HepG2 (cell line): ENCODE data around the gene SPAG7. TPM values are rescaled to one million over a fixed set of nuclear protein-coding genes. Genes with fewer than 3 reads are reported as not detected.

Source experiments
- CCDC6 ChIP-seq: sonication (generic); formaldehyde crosslinking; IDR thresholded peaks from 2 replicates; pipeline ENCODE4 v1.8.1; 2022; ENCODE audit warnings: mild to moderate bottlenecking, missing genetic modification reagents, moderate library complexity
- DR1 ChIP-seq: sonication (generic); formaldehyde crosslinking; IDR thresholded peaks from 2 replicates; pipeline ENCODE4 v1.8.0; 2021; ENCODE audit warnings: mild to moderate bottlenecking, missing genetic modification reagents, inconsistent platforms
- DRAP1 ChIP-seq: IDR thresholded peaks from 2 replicates; pipeline ENCODE4 v1.6.1; 2016; ENCODE audit warnings: missing genetic modification reagents, missing compliant biosample characterization
- E2F2 ChIP-seq: sonication (generic); formaldehyde crosslinking; IDR thresholded peaks from 2 replicates; pipeline ENCODE4 v1.4.0; 2020; ENCODE audit warnings: missing genetic modification reagents, borderline replicate concordance
- FOXO4 ChIP-seq: sonication (generic); formaldehyde crosslinking; conservative IDR thresholded peaks from 2 replicates; pipeline ENCODE4 v1.8.1; 2023; ENCODE audit warnings: missing genetic modification reagents
- KLF11 ChIP-seq: IDR thresholded peaks from 2 replicates; pipeline ENCODE4 v1.6.1; 2016; ENCODE audit warnings: missing compliant biosample characterization
- NKX3-1 ChIP-seq: sonication (generic); formaldehyde crosslinking; IDR thresholded peaks from 2 replicates; pipeline ENCODE4 v1.5.0; 2020; ENCODE audit warnings: missing genetic modification reagents
- POLR2AphosphoS5 ChIP-seq: IDR thresholded peaks from 2 replicates; pipeline ENCODE4 v1.6.1; 2012; ENCODE audit warnings: low read depth, low read length
- ZFYVE20 ChIP-seq: sonication (generic); formaldehyde crosslinking; IDR thresholded peaks from 2 replicates; pipeline ENCODE4 v1.8.0; 2023; ENCODE audit warnings: low read depth, mild to moderate bottlenecking, moderate library complexity, missing genetic modification reagents, borderline replicate concordance
- ZMAT3 ChIP-seq: sonication (generic); formaldehyde crosslinking; conservative IDR thresholded peaks from 2 replicates; pipeline ENCODE4 v1.7.0; 2021; ENCODE audit warnings: missing genetic modification reagents
- ZNF251 ChIP-seq: sonication (generic); formaldehyde crosslinking; IDR thresholded peaks from 2 replicates; pipeline ENCODE4 v1.9.0; 2021; ENCODE audit warnings: mild to moderate bottlenecking, missing genetic modification reagents
- ZNF557 ChIP-seq: sonication (generic); formaldehyde crosslinking; IDR thresholded peaks from 2 replicates; pipeline ENCODE4 v1.4.0; 2020; ENCODE audit warnings: missing genetic modification reagents
- ZNF577 ChIP-seq: sonication (generic); formaldehyde crosslinking; IDR thresholded peaks from 2 replicates; pipeline ENCODE4 v1.4.0; 2020; ENCODE audit warnings: mild to moderate bottlenecking, low read depth, missing genetic modification reagents, borderline replicate concordance
- polyA plus RNA-seq, 8 experiments: library from polyadenylated mRNA; depleted of rRNA in 3 of 8; stranded (reverse) in 7 of 8; unstranded in 1 of 8; fragments of >200 nt; fragmentation: Illumina TruSeq in 4 of 8; extraction: Trizol in 4 of 8; gene quantifications; 2 replicates each; pipeline versions ENCODE4 v1.2.1 to v1.2.3, GENCODE V29; 2011 to 2016; ENCODE audit warnings: low read depth in 4 of 8, missing spikeins in 1 of 8, mixed read lengths in 1 of 8; ENCODE audit not compliant: insufficient read depth in 1 of 8
- total RNA-seq, 5 experiments: library from RNA; depleted of rRNA; stranded (reverse); fragments of >200 nt; fragmentation: Illumina TruSeq; extraction: Trizol; gene quantifications; 2 replicates each; pipeline ENCODE4 v1.2.3, GENCODE V29; 2016; ENCODE audit warnings: low read depth in 1 of 5
- TF ChIP-seq, protein P1 (sequence below): sonication (generic); formaldehyde crosslinking; IDR thresholded peaks from 2 replicates; pipeline ENCODE4 v1.4.0; 2020; ENCODE audit warnings: missing genetic modification reagents
- TF ChIP-seq, protein P2 (sequence below): sonication (generic); formaldehyde crosslinking; IDR thresholded peaks from 2 replicates; pipeline ENCODE4 v1.8.0; 2022; ENCODE audit warnings: missing genetic modification reagents, mild to moderate bottlenecking, inconsistent platforms, borderline replicate concordance
- TF ChIP-seq, protein P3 (sequence below): sonication (generic); formaldehyde crosslinking; IDR thresholded peaks from 2 replicates; pipeline ENCODE4 v1.4.0; 2020; ENCODE audit warnings: mild to moderate bottlenecking, missing genetic modification reagents

Gene SPAG7
- total and polyA plus RNA-seq, 2 of the 13 experiments (the other 11 are each of a cell fraction or from before 2014, with no cell fraction given), result 51.0 to 59.0 TPM

GRCh38 chr17:4968486-4969046, 949 bp upstream of the SPAG7 start (continued):
- 0 out of 2 replicates have a peak, but pooled peaks have one; percentile 53 for TF ChIP-seq KLF11 (CRISPR knock-in tag)
- TF ChIP-seq POLR2AphosphoS5, result no peak
- TF ChIP-seq, protein P1, sequence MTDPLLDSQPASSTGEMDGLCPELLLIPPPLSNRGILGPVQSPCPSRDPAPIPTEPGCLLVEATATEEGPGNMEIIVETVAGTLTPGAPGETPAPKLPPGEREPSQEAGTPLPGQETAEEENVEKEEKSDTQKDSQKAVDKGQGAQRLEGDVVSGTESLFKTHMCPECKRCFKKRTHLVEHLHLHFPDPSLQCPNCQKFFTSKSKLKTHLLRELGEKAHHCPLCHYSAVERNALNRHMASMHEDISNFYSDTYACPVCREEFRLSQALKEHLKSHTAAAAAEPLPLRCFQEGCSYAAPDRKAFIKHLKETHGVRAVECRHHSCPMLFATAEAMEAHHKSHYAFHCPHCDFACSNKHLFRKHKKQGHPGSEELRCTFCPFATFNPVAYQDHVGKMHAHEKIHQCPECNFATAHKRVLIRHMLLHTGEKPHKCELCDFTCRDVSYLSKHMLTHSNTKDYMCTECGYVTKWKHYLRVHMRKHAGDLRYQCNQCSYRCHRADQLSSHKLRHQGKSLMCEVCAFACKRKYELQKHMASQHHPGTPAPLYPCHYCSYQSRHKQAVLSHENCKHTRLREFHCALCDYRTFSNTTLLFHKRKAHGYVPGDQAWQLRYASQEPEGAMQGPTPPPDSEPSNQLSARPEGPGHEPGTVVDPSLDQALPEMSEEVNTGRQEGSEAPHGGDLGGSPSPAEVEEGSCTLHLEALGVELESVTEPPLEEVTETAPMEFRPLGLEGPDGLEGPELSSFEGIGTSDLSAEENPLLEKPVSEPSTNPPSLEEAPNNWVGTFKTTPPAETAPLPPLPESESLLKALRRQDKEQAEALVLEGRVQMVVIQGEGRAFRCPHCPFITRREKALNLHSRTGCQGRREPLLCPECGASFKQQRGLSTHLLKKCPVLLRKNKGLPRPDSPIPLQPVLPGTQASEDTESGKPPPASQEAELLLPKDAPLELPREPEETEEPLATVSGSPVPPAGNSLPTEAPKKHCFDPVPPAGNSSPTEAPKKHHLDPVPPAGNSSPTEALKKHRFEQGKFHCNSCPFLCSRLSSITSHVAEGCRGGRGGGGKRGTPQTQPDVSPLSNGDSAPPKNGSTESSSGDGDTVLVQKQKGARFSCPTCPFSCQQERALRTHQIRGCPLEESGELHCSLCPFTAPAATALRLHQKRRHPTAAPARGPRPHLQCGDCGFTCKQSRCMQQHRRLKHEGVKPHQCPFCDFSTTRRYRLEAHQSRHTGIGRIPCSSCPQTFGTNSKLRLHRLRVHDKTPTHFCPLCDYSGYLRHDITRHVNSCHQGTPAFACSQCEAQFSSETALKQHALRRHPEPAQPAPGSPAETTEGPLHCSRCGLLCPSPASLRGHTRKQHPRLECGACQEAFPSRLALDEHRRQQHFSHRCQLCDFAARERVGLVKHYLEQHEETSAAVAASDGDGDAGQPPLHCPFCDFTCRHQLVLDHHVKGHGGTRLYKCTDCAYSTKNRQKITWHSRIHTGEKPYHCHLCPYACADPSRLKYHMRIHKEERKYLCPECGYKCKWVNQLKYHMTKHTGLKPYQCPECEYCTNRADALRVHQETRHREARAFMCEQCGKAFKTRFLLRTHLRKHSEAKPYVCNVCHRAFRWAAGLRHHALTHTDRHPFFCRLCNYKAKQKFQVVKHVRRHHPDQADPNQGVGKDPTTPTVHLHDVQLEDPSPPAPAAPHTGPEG (CRISPR knock-in tag), result no peak
- TF ChIP-seq ZNF557, result 0 out of 2 replicates have a peak, but pooled peaks have one; percentile 34
- TF ChIP-seq, protein P2, sequence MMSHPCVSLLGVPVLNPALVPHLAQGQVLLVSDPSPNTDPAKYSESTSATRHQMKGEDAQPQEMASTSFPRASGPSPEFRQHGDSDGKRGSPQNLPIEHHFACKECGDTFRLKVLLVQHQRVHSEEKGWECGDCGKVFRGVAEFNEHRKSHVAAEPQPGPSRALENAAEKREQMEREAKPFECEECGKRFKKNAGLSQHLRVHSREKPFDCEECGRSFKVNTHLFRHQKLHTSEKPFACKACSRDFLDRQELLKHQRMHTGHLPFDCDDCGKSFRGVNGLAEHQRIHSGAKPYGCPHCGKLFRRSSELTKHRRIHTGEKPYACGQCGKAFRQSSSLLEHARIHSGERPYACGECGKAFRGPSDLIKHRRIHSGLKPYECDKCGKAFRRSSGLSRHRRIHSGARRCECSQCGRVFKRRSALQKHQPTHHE (CRISPR knock-in tag), result peak; percentile 18; the same call in 1 of the 2 replicates
- TF ChIP-seq, protein P3, sequence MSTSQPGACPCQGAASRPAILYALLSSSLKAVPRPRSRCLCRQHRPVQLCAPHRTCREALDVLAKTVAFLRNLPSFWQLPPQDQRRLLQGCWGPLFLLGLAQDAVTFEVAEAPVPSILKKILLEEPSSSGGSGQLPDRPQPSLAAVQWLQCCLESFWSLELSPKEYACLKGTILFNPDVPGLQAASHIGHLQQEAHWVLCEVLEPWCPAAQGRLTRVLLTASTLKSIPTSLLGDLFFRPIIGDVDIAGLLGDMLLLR (CRISPR knock-in tag), result 0 out of 2 replicates have a peak, but pooled peaks have one; percentile 25
- TF ChIP-seq ZMAT3 (CRISPR knock-in tag), result peak; percentile 51; the same call in 1 of the 2 replicates
- TF ChIP-seq ZNF251, result peak; percentile 30; the same call in 1 of the 2 replicates
- TF ChIP-seq ZFYVE20, result 0 out of 2 replicates have a peak, but pooled peaks have one; percentile 51
- TF ChIP-seq CCDC6 (CRISPR knock-in tag), result 0 out of 2 replicates have a peak, but pooled peaks have one; percentile 7
- TF ChIP-seq DR1, result 0 out of 2 replicates have a peak, but pooled peaks have one; percentile 36
- TF ChIP-seq E2F2 (CRISPR knock-in tag), result 0 out of 2 replicates have a peak, but pooled peaks have one; percentile 16
- TF ChIP-seq DRAP1, result peak; percentile 11; the same call in 1 of the 2 replicates
- TF ChIP-seq ZNF577 (CRISPR knock-in tag), result no peak
- 0 out of 2 replicates have a peak, but pooled peaks have one; percentile 20 for TF ChIP-seq NKX3-1 (CRISPR knock-in tag)
- 0 out of 2 replicates have a peak, but pooled peaks have one; percentile 88 for TF ChIP-seq FOXO4 (CRISPR knock-in tag)
